ENCODE measurements around the gene ZFPM1.

GRCh38 chr16:88494335-88495154 lies 41.5 kb downstream of the ZFPM1 start:
- TF ChIP-seq CTCF (IDR thresholded peaks at IDR 0.05; ENCODE audit: low read depth, low read length), result no peak
- no peak for TF ChIP-seq EZH2phosphoT487 (IDR thresholded peaks at IDR 0.05; ENCODE audit: low read depth)

Measured in OCI-LY3 (cell line).